Measurements from ENCODE around the gene ADAMTS6.

Gene ADAMTS6

GRCh38 chr5:65133477-65134110 is 348.1 kb downstream of the ADAMTS6 start:
- no peak for DNase-seq

GRCh38 chr5:65132386-65132785 is 349.3 kb downstream of the ADAMTS6 start:
- DNase-seq: no peak

GRCh38 chr5:65128226-65128625 is 353.5 kb downstream of the ADAMTS6 start:
- no peak for DNase-seq

GRCh38 chr5:65127161-65127901 is 354.4 kb downstream of the ADAMTS6 start:
- no peak for DNase-seq

GRCh38 chr5:65126542-65127069 is 355.1 kb downstream of the ADAMTS6 start:
- DNase-seq: no peak

GRCh38 chr5:65125591-65126541 is 355.9 kb downstream of the ADAMTS6 start:
- no peak for DNase-seq

GRCh38 chr5:65121880-65122436 is 359.8 kb downstream of the ADAMTS6 start:
- no peak for DNase-seq

GRCh38 chr5:65120371-65120967 is 361.3 kb downstream of the ADAMTS6 start:
- DNase-seq: peak; percentile 32

- no peak for DNase-seq
Measured at GRCh38 chr5:65117525-65117924, 364.2 kb downstream of the ADAMTS6 start.

- DNase-seq: no peak
Measured at GRCh38 chr5:65113771-65114170, 367.9 kb downstream of the ADAMTS6 start.

- DNase-seq: no peak
Measured at GRCh38 chr5:65111961-65112658, 369.6 kb downstream of the ADAMTS6 start.

GRCh38 chr5:65108786-65109743 is 372.7 kb downstream of the ADAMTS6 start:
- DNase-seq: no peak

- DNase-seq: no peak
Measured at GRCh38 chr5:65105301-65105700, 376.4 kb downstream of the ADAMTS6 start.

GRCh38 chr5:65104831-65105230 is 376.9 kb downstream of the ADAMTS6 start:
- no peak for DNase-seq

GRCh38 chr5:65103756-65104440 is 377.8 kb downstream of the ADAMTS6 start:
- no peak for DNase-seq

GRCh38 chr5:65102976-65103711 is 378.6 kb downstream of the ADAMTS6 start:
- DNase-seq: peak; percentile 71

- no peak for DNase-seq
Measured at GRCh38 chr5:65102371-65102975, 379.2 kb downstream of the ADAMTS6 start.

- DNase-seq: no peak
Measured at GRCh38 chr5:65101632-65102100, 380.1 kb downstream of the ADAMTS6 start.
